RWPE1 (cell line): ENCODE measurements around the gene PXDC1.
A peak's percentile ranks its signal among the peaks of the same experiment; 100 is the strongest.

ENCODE experiments used
- CTCF ChIA-PET: fragments of 350-600 bp; sonication (Branson Sonifier 250); formaldehyde crosslinking; extraction: SDS; loops from one replicate; lab custom pipeline; 2021; lab: Yijun Ruan, JAX
- POLR2A ChIA-PET: fragments of 400-600 bp; formaldehyde crosslinking; extraction: SDS; loops from one replicate; lab custom pipeline; 2020; ENCODE audit warnings: antibody characterized with exemption; ENCODE audit not compliant: low non-redundant PET; lab: Yijun Ruan, JAX
- DNase-seq: peaks from one replicate; pipeline ENCODE4 v3.0.0; 2012; ENCODE audit warnings: low spot score
- H3K27ac ChIP-seq: fragments of 450-650 bp; 2 replicates; pipeline ENCODE4 v1.5.1; 2017
- TF ChIP-seq, protein P1 (sequence below): fragments of 450-650 bp; conservative IDR thresholded peaks from 2 replicates; pipeline ENCODE4 v1.5.1; 2017; ENCODE audit warnings: low read depth, mild to moderate bottlenecking

The PXDC1 gene

DNA sequence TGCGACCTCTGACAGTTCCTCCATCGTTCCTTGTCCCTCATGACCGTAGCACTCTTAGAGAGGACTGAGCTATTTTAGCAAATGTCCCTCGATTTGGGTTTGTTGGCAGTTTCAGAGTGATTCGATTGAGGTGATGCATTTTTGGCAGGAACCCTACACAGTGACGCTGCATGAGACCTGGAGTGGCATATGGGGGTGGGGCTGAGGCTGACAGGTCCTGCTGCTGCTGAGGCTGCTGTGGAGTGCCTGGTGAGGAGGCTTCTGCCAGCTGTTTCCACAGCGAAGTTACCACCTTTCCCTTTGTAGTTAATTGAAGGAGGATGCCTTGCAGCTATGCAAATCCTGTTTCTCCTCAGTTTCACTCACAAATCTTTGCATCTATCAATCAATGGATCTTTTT is 19.8 kb downstream of the PXDC1 start:
- H3K27ac ChIP-seq = peak overlapping the region; percentile 35; the same call in 1 of the 2 replicates
- POLR2A ChIA-PET = no interaction called here
- TF ChIP-seq, protein P1, sequence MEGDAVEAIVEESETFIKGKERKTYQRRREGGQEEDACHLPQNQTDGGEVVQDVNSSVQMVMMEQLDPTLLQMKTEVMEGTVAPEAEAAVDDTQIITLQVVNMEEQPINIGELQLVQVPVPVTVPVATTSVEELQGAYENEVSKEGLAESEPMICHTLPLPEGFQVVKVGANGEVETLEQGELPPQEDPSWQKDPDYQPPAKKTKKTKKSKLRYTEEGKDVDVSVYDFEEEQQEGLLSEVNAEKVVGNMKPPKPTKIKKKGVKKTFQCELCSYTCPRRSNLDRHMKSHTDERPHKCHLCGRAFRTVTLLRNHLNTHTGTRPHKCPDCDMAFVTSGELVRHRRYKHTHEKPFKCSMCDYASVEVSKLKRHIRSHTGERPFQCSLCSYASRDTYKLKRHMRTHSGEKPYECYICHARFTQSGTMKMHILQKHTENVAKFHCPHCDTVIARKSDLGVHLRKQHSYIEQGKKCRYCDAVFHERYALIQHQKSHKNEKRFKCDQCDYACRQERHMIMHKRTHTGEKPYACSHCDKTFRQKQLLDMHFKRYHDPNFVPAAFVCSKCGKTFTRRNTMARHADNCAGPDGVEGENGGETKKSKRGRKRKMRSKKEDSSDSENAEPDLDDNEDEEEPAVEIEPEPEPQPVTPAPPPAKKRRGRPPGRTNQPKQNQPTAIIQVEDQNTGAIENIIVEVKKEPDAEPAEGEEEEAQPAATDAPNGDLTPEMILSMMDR = no peak
- no peak for DNase-seq
- CTCF ChIA-PET = interaction anchor here (0.5 to 2.0 kb wide), 9 partner anchors 12 to 1007 kb away, joined by 3 to 21 read pairs (median 3); no protein-coding TSS in a partner anchor

DNA sequence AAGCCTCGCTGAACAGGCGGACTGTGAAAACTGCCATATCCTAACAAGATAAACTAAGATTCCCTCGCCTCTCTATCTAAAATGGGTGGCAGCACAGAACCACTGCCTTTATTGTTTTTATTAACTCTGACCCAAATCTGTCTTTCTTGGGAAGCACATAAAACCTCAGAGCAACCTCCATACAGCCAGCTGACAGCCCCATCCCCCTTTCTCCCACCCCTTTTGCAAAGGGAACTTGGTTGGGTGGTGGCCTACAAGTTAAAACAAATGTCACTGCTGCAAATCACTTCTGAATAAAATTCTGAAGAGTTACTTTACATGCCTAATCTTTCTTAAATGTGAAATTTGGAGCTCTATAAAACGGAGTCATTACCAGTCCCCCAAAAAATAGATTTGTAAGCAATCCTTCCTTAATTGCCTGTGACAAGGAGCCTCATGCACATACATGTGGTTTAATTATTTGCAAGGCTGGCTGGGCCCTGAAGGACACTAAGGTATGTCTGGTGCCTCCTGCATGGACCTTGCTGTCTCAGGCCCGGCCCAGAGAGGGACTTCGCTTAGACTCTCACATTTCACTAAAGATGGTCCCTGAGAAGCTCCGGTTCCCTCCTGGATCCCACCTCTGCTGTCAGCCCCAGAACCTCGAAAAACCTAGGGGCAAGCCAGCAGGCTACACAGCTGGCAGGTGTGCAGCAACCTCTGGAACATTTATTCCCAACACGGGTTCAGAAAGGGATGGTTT is 21.7 kb downstream of the PXDC1 start:
- no peak for DNase-seq
- TF ChIP-seq, protein P1 = no peak
- ChIA-PET CTCF (no interaction called here), POLR2A (no interaction called here)
- 0 out of 2 replicates have a peak overlapping the region, but pooled peaks have one; percentile 36 for H3K27ac ChIP-seq

DNA sequence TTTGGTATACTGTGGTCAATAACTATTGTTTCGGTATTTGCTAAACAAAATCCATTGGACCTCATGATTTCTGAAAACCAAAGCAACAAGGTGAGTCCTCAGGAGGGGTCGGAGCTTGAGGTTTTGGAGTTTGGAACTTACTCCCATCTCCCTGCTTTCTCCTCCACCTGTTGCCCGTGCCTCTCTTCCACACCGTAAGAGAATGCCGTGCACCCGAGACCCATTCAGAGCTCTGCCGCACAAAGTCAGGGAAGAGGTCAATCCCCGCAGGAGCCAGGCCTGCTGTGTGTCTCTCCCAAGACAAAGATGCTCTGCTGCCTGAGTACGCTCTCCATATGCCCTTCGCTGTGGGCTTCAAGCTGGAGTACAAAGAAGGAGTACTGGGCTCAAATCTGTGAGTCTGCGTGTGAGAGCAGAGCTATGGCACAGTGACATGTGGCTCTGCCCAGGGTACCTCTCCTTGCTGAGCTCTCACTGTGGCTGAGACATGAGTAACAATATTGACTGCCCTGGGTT is 23.9 kb downstream of the PXDC1 start:
- TF ChIP-seq, protein P1 = no peak
- POLR2A ChIA-PET = no interaction called here
- H3K27ac ChIP-seq = peak overlapping the region; percentile 25; the same call in 1 of the 2 replicates
- DNase-seq = no peak
- CTCF ChIA-PET = interaction anchor here (0.6 kb wide), 1 partner anchor 391 kb away, joined by 7 read pairs; no protein-coding TSS in a partner anchor

DNA sequence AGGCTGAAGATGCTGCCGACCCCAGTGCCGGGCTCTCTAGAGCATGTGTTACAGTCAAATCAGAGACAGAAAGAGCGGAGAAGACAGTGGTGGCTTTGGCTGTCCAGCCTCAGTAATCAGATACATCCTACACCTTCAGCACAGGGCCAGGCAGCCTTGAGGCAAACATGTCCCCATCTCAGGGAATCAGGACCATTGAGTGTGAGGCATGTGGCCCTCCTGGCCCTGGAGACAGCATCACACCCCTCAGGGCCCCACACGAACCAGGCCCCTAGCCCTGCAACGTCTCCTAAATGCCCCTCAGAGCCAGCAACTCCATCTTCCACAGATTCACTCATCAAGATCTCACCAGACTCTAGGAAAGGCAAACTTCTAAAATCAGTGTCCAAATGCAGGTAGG is 24.5 kb downstream of the PXDC1 start:
- H3K27ac ChIP-seq = peak overlapping the region; percentile 57
- ChIA-PET POLR2A (no interaction called here), CTCF (no interaction called here)
- no peak for DNase-seq
- TF ChIP-seq, protein P1 = no peak

DNA sequence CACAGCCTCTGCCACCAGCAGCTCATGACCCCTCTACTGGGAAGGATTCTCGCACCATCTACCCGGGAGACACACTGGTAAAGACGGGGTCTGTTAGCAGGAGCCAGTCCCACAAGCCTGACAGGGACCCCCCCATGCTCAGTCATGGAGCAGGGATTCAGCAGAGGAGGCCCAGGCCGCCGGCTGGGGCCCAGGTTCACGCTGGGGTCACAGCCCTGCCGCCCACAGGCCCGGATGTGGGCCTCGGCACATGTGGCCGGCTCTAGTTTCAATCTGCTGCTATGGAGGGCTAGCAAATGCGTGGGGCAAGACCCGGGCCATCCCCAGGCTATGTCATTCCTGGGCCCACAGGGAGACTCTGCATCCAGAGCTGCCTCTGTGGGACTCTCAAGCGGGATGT is 25.1 kb downstream of the PXDC1 start:
- CTCF ChIA-PET = no interaction called here
- POLR2A ChIA-PET = no interaction called here
- TF ChIP-seq, protein P1 = no peak
- no peak for DNase-seq
- peak overlapping the region; percentile 57 for H3K27ac ChIP-seq

DNA sequence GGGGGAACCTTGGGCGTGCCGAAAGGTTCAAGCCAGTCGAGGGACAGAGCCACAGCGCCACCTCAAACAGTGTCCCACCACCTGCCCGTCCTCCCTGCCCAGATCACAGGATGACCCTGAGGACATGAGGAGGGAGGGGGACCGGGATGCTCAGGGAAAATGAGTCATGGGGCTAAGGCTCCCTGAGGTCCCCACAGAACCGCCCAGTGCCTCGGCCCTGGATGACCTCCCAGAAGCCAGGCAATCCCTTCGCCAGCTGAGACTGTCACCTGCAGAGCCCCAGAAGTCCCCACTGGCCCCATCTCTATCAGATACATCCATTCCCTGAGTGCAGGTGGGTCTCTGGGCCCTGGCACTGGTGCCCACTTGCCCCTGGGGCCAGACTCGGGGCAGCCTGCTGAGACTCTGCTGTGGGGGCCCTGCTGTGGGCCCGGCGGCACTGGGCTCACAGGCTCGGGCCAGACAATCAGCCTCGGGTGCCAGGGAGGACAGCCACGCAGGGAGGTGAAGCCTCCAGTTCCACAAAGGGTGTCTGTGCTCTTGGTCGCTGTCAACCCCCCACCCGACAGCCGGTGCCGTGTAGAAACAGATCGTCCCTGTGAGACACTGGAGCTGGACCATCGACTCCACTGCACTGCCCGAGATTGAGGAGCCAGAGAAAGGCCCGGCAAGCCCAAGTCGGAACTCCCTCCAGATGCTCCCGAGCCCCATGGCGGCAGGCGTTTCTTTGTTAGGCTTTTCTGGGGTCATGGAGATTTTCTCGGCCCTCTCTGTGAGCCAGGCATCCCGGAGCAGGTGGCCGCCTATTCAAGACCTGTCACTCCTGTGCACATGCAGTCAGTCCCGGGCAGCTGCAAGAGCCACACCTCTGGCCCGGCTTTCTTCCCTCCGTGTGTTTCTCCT is 26.1 kb downstream of the PXDC1 start:
- ChIA-PET POLR2A (no interaction called here), CTCF (interaction anchor here (0.6 kb wide), 1 partner anchor 446 kb away, joined by 3 read pairs; no protein-coding TSS in a partner anchor)
- TF ChIP-seq, protein P1 = no peak
- H3K27ac ChIP-seq = peak overlapping the region; percentile 57
- DNase-seq = no peak
